NCI-H146 treated with DMSO at 0.1 percent for 48 hours (cell line): ENCODE measurements around the gene TMEM81.

Experiments used
- DNase-seq: peaks from one replicate; lab custom pipeline; 2025; ENCODE audit not compliant: unreplicated experiment; lab: John Stamatoyannopoulos, UW

Gene TMEM81

GRCh38 chr1:205038132-205038786 is 46.0 kb downstream of the TMEM81 start:
- no peak for DNase-seq

- no peak for DNase-seq
Observed at GRCh38 chr1:205037539-205037938, 46.7 kb downstream of the TMEM81 start.
